CD4-positive, alpha-beta T cell treated with Interleukin-1 beta for 1 hour (primary cell): ENCODE results near the gene HIGD1B.
"Not testable (repeated sequence)": the region's sequence is repeated elsewhere in the genome, so short reads cannot be mapped to it uniquely, and the experiment has no call there.

ENCODE experiments used
- DNase-seq, 2 donors: peaks; one replicate each; pipeline ENCODE4 v3.0.0-alpha.2; 2020 to 2022

HIGD1B gene

DNA sequence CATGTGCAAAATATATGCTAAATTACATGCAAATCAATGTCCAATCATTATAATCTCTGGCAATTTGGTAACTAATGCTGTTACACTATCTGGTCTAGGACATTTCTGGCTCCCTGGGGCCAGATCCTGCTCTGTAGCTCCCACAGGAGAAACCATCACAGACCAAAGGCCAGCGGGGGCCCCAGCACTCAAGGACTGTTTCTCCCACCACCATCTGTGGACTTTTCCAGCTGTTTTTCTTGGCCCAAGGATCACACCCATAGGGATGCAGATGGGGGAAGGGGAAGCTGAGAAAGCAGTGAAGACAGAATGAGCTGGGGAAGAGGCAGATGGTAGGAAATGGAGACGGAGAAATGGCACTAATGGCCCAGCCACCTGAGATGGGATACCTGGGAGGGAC, at the start of gene HIGD1B:
Gene HIGD1B, plus strand, starts transcription at position 298 of the 400 bp plus-strand sequence. CDS start 270 bp downstream, outside the sequence.
- DNase-seq: no peak

- no peak for DNase-seq
These were observed 49.3 kb upstream of the HIGD1B start for GRCh38 chr17:44798356-44798755.

DNA sequence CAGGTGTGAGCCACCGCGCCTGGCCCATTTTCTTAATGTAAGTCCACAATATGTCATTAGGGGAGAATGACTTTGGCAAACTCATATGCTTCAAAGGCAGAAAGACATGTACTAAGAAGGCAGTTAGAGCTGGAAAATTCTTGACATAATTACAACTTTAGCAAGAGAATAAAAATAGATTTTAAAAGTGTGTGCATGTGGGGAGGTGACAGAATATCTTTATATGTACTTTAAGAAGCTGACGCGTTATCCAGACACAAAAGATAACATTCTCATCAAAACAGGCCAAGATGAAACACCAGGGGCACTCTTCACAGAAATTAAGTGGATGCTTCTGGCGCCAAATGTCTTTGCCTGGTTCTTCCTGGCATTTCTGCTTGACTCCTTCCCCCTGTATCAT, 45.8 kb upstream of the HIGD1B start:
- no peak for DNase-seq

DNA sequence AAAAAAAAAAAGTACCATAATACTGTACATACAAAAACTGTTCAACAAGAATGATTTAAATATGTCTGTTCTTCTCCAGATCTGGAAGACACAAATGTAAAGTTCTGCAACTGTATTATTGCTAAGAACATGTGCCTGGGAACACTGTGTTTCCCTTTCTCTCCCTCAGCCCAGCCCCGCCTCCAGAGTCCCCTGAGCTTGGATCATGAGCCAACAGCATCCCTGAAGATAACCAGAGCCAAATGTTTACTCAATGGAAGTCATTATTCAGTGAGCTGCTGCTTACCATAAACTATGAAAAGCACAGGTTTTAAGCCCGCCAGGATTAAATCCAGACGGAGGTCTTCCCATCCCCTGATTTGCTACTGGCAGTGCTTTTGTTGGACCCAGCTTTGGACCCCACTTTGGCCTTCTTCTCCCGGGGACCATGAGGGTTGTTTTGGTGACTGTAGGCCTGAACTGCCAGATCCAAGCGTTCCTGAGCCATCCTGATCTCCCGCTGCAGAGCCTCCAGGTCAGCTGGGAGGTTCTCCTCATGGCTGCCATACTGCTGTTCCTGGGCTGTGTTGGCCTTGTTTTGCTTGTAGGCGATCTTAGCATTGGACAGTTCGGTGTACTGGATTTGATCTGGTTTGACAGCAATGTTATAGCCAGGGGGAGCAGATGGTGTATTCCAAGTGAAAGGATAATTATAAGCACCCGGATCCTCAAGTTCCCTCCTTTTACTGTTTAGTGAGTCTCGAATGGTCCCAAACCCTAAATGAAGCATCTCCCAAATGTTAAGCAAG, 43.2 kb upstream of the HIGD1B start:
- no peak for DNase-seq

DNA sequence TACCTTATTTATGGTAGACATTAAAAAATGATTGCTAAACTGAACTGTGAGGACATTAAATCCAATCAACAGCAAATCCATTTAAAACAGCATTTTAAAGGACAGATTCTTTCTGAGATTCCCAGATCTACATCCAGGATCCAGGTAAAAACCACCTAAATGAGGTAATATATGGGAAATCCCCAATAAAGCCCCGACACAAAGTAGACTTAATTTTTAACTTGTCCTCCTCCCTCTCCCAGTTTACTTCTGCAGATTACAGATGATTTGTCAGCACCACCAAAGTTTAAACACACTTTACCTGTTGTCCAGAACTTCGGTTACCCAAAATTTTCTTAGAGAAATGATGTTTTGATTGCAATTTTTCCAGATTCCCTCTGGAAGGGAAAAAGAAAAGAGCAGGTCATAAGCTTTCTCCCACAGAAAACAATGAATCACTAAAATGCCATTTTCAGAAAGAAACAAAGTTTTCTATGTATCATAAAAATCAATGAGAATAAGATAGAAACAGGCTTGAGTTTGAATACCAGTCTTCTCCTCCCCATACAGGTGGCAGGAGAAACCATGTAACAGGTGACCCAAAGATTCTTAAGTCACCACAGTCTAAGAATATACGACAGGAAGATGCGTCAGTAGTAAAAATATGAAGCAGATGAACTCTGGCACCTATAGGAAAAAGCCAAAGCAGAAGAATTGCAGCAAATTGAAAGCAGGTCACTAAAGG, 40.4 kb upstream of the HIGD1B start:
- no peak for DNase-seq

DNA sequence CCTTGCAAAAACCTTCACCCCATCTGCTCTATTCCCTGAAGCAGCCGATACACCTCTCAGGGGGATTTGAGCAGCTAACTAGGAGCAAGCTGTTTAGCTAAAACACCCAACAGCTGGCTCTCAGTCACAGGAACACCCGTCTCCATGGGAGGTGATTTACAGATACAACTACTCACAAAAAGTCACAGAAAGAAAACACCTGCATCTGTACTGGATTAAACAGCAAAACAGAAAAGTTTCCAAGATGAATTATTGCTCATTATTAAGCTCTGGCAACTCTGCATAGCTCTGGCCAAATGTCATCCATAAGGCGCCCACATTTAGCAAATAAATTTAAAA, 39.9 kb upstream of the HIGD1B start:
- no peak for DNase-seq

GRCh38 chr17:44808156-44808555, 39.5 kb upstream of the HIGD1B start:
- no peak for DNase-seq

GRCh38 chr17:44808656-44809388, 38.9 kb upstream of the HIGD1B start:
- DNase-seq: not testable (repeated sequence)

DNA sequence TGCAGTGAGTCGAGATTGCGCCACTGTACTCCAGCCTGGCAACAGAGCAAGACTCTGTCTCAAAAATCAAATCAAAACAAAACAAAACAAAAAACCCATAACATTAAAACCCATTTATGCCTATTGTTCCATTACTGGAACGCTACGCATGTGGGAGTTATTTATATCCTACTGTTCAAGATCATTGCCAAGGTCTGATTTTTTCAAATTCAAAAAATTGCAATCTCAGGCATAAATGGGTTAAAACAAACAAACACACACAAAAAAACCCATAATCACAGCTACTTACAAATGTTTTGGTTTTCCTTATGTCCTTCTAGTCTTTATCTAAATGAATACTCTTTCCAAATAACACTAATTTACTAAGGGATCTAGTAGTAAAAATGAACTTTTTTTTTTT, 35.4 kb upstream of the HIGD1B start:
- no peak for DNase-seq

GRCh38 chr17:44818508-44818907, 29.2 kb upstream of the HIGD1B start:
- not testable (repeated sequence) for DNase-seq

DNA sequence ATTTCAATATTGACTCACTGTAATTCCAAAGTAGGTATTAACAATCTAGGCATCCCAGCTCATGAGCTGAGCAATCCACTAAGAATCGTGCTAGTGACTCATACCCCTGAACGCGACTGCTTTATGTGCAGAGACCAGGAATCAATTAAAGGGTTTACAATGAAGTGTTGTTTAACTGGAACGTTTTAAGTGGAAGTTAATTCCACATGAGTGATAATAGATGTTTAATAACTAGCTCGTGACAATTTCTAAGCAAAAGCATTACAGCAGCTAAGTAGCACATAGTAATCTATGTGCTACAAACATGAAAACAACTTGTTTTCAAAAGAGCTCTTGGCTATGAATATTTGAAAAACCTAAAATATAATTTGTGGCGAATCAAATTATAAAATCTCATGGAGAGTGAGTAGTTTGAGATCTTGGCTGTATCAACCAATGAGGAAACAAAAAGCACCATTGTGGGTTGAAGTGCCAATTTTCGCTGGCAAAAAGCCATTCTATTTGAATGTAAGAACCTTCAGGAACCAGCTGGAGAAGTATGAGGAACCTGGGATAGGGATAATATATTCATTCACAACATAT, 27.0 kb upstream of the HIGD1B start:
- DNase-seq: no peak

GRCh38 chr17:44825236-44825635, 22.4 kb upstream of the HIGD1B start:
- DNase-seq: not testable (repeated sequence)

DNA sequence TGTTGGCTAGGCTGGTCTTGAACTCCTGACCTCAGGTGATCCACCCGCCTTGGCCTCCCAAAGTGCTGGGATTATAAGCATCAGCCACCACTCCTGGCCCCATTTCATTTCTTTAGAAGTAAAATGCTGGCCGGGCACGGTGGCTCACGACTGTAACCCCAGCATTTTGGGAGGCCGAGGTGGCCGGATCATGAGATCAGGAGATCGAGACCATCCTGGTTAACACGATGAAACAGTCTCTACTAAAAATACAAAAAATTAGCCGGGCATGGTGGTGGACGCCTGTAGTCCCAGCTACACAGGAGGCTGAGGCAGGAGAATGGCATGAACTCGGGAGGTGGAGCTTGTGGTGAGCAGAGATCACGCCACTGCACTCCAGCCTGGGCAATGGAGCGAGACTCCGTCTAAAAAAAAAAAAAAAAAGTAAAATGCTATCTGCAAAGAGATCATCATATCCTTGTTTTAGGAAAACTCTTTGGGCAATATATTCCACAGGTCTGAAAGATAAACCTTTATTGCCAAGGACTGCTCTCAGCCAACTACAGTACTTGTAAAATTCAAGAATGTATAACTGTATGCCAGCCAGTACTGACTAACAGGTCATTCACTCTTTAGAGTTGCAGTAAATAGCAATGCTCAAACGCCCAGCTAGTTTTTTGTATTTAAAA, 21.4 kb upstream of the HIGD1B start:
- no peak for DNase-seq

DNA sequence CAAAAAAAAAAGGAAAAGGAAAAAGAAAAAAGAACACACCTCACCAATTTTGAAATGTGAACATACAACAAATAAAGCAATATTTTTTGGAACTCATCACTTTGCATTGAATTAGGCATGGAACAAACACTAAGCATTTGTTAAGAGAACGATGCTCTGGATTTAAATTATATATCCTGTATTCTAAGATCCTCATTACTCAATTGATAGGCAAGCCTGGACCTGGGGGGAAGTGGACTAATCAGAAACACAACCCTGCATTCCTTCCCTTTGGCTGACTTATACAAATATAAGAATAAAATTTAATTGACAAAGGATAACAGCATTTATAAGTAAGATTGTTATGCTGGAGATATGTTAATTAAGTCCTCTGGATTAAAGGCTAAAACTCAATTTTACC, 19.8 kb upstream of the HIGD1B start:
- DNase-seq: no peak

- DNase-seq: peak in 1 of 2 donors; percentile 16
These were observed 18.7 kb upstream of the HIGD1B start for GRCh38 chr17:44828919-44829522.

- peak in 1 of 2 donors; percentile 8 for DNase-seq
These were observed 17.9 kb upstream of the HIGD1B start, which contains the start of gene GJC1 for GRCh38 chr17:44829523-44830358. Gene GJC1 (minus strand): TSS chr17:44830287. CDS start chr17:44805817, 24,470 bp downstream.

- peak in 1 of 2 donors; percentile 1 for DNase-seq
These were observed 17.1 kb upstream of the HIGD1B start for GRCh38 chr17:44830359-44831288.

- DNase-seq: no peak
These were observed 16.3 kb upstream of the HIGD1B start for GRCh38 chr17:44831371-44831770.

DNA sequence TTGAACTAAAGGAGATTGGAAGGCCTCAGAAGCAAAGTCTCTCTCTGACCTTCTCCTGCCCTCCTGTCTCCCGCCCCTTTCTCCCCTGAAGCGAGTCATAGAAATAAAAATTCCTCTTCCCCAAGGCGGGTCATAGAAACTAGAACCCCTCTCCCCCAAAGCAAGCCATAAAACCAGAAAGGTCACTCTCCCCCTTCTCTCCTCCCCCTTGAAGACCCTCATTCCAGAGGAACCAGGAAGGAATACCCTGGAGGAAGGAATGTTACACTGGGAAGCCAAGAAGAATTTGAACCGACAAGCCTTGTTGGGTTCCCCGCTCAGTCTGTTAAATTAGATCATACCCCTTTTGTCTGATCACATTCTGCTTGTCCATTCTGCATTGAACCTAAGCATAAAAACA, 14.9 kb upstream of the HIGD1B start:
- no peak for DNase-seq

DNA sequence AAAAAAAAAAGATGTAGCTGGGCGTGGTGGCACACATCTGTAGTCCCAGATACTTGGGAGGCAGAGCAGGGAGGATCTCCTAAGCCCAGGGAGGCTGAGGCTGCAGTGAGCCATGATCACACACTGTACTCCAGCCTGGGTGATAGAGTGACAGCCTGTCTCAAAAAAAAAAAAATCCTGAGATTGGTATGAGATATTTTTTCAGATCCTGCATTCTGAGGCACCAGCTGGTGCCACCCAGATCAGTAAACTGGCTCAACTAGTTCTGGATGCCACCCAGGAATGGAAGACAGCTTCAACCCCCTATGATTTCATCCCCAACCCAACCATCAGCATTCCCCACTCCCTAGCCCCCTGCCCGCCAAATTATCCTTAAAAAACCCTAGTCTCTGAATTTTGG, 10.5 kb upstream of the HIGD1B start:
- no peak for DNase-seq
